Body of pancreas (tissue), 4 donors: Measurements from ENCODE around the gene ADGRL3. TPM values are rescaled to one million over a fixed set of nuclear protein-coding genes. Genes with fewer than 3 reads are reported as not detected.

Source experiments
- ATAC-seq: fragments of 150-250 bp; one replicate; pipeline ENCODE4 v1.9.1; 2016
- DNase-seq, 4 donors: peaks; one replicate each; pipeline ENCODE4 v3.0.0-alpha.2; 2019
- H3K27ac ChIP-seq, 4 donors: fragments of 200-600 bp; sonication (generic); 1 replicate in 3 of 4; 2 replicates in 1 of 4; pipeline versions ENCODE4 v1.5.1 to v1.6.1; 2016 to 2019; ENCODE audit warnings: mild to moderate bottlenecking in 1 of 4, mixed read lengths in 1 of 4, moderate library complexity in 1 of 4
- H3K27me3 ChIP-seq, 2 donors: fragments of 200-600 bp; sonication (generic); one replicate each; pipeline ENCODE4 v1.6.0; 2016; ENCODE audit warnings: mild to moderate bottlenecking in 1 of 2
- H3K36me3 ChIP-seq, 2 donors: fragments of 200-600 bp; sonication (generic); replicated peaks in 1 of 2; 2 replicates each; pipeline ENCODE4 v1.5.1; 2016; ENCODE audit warnings: low read depth in 2 of 2; ENCODE audit not compliant: insufficient read depth in 1 of 2
- H3K4me1 ChIP-seq: fragments of 200-600 bp; sonication (generic); one replicate; pipeline ENCODE4 v1.6.0; 2016
- H3K4me3 ChIP-seq, 2 donors: fragments of 200-600 bp; sonication (generic); 1 replicate in 1 of 2; 2 replicates in 1 of 2; pipeline ENCODE4 v1.5.1; 2016 to 2019
- H3K9me3 ChIP-seq, 3 donors: fragments of 200-600 bp; sonication (generic); 1 replicate in 2 of 3; 2 replicates in 1 of 3; pipeline ENCODE4 v1.5.1; 2016
- CTCF ChIP-seq, 7 experiments: fragments of 450-650 bp in 4 of 7; fragments of 200-600 bp in 3 of 7; sonication (generic) in 3 of 7; IDR thresholded peaks; one replicate each; pipeline ENCODE4 v1.5.1; 2016 to 2019; ENCODE audit warnings: antibody characterized with exemption in 7 of 7
- POLR2A ChIP-seq, 3 donors: fragments of 450-650 bp; IDR thresholded peaks; one replicate each; pipeline ENCODE4 v1.6.1; 2016; ENCODE audit warnings: antibody characterized with exemption in 3 of 3, mild to moderate bottlenecking in 2 of 3
- WGBS, 2 donors: methylation state at CpG; one replicate each; pipeline ENCODE4 v1.1.5; 2017; 5-methylcytosine and 5-hydroxymethylcytosine counted together
- intact Hi-C: fragments of 100-400 bp; cut with DNase I; formaldehyde crosslinking; loops from one replicate; pipeline ENCODE4 v1.15.1; 2023
- total RNA-seq, 2 donors: library from RNA; depleted of rRNA; stranded (reverse); fragments of >200 nt; gene quantifications; one replicate each; pipeline ENCODE4 v1.1.0, GENCODE V29; 2016

Gene ADGRL3
- total RNA-seq, 2 donors from 2014 or later: 0.33 to 1.0 TPM

GRCh38 chr4:61199873-61200186 is 296 bp upstream of the ADGRL3 start:
- WGBS, 2 donors: 5 to 6% methylated on average over 9 of the region's 9 CpGs
- ATAC-seq: no peak
- no peak overlapping the region for H3K4me3 ChIP-seq
- H3K27ac ChIP-seq: no peak overlapping the region
- no peak for TF ChIP-seq CTCF (IDR thresholded peaks at IDR 0.05)
- no peaks in the 10 kb centered on the region for H3K36me3 ChIP-seq
- intact Hi-C loops: no loop called here
- H3K27me3 ChIP-seq: peaks cover 0 to 17% of the 10 kb centered on the region in 2 donors
- DNase-seq: no peak
- H3K9me3 ChIP-seq: no peaks in the 10 kb centered on the region
- peaks cover 24% of the 10 kb centered on the region for H3K4me1 ChIP-seq

GRCh38 chr4:61200916-61201526 is 895 bp downstream of the ADGRL3 start:
- no peak overlapping the region for H3K4me3 ChIP-seq
- ATAC-seq: no peak
- TF ChIP-seq CTCF (IDR thresholded peaks at IDR 0.05): no peak
- TF ChIP-seq POLR2A (IDR thresholded peaks at IDR 0.05): no peak
- no peaks in the 10 kb centered on the region for H3K9me3 ChIP-seq
- H3K27me3 ChIP-seq: peaks cover 0 to 17% of the 10 kb centered on the region in 2 donors
- intact Hi-C loops: no loop called here
- WGBS, 2 donors: 0 to 1% methylated on average over 32 to 41 of the region's 41 CpGs
- no peak for DNase-seq
- no peaks in the 10 kb centered on the region for H3K36me3 ChIP-seq
- peaks cover 24% of the 10 kb centered on the region for H3K4me1 ChIP-seq
- no peak overlapping the region for H3K27ac ChIP-seq

- WGBS, 2 donors: 0 to 1% methylated on average over 24 to 28 of the region's 28 CpGs
- Histone ChIP-seq H3K36me3 (no peaks in the 10 kb centered on the region), H3K27me3 (peaks cover 0 to 17% of the 10 kb centered on the region in 2 donors), H3K4me3 (no peak overlapping the region), H3K27ac (no peak overlapping the region), H3K4me1 (peaks cover 24% of the 10 kb centered on the region), H3K9me3 (no peaks in the 10 kb centered on the region)
- TF ChIP-seq CTCF (IDR thresholded peaks at IDR 0.05) (no peak), POLR2A (IDR thresholded peaks at IDR 0.05) (no peak)
- DNase-seq: no peak
- ATAC-seq: no peak
- intact Hi-C loops: no loop called here
These were observed 1.4 kb downstream of the ADGRL3 start for GRCh38 chr4:61201561-61201960.

GRCh38 chr4:61201961-61202637 is 2.0 kb downstream of the ADGRL3 start:
- DNase-seq (no peak), ATAC-seq (no peak)
- H3K36me3 ChIP-seq: no peaks in the 10 kb centered on the region
- H3K27me3 ChIP-seq: peaks cover 0 to 17% of the 10 kb centered on the region in 2 donors
- H3K27ac ChIP-seq: no peak overlapping the region
- intact Hi-C loops: no loop called here
- 1 to 2% methylated on average over 18 to 44 of the region's 51 CpGs for WGBS, 2 donors
- TF ChIP-seq POLR2A (IDR thresholded peaks at IDR 0.05): no peak
- TF ChIP-seq CTCF (IDR thresholded peaks at IDR 0.05): no peak
- H3K4me3 ChIP-seq: no peak overlapping the region
- H3K9me3 ChIP-seq: no peaks in the 10 kb centered on the region
- H3K4me1 ChIP-seq: peaks cover 24% of the 10 kb centered on the region
